Fibroblast of skin of left quadriceps (primary cell): Measurements from ENCODE around the gene KCNE4.
"Not testable (repeated sequence)": the region's sequence is repeated elsewhere in the genome, so short reads cannot be mapped to it uniquely, and the experiment has no call there.

Experiments used
- DNase-seq, 2 experiments: peaks; one replicate each; pipeline ENCODE4 v3.0.0-alpha.2; 2013; ENCODE audit warnings: low read depth in 2 of 2

The KCNE4 gene

DNA sequence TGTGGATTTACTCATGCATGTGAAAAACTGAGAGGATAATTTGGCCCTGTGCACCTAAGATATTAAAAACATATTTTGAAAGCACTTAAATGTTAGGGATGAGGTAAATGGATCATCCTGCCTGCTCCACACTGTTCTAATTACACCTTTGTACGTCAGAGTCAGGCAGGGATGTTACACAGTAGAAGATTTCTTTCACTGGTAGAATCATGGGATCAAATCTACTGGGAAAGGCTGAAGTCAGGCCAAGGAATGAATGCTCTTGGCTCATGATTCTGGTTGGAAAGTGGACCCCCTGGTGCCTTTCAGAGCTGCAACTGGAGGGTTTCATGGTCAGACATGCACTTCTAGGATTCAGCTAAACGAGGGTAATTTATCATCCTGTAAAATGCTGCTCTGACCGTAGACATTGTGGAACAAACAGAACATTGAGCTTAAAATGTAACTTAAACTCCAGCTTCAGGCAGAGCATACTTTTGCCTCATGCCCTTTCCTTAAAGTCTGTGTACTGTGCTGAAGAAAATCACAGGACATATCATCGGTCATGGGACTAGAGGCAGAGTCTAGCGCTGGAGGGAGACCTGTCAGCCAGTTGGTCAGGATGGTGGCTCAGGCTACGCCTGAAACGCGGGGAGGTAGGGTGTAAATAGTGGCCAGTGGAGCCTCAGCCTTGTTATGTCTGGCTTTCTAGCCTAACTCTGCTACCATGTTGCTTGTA, 4.9 kb downstream of the KCNE4 start:
- peak; percentile 76 to 82 for DNase-seq

DNA sequence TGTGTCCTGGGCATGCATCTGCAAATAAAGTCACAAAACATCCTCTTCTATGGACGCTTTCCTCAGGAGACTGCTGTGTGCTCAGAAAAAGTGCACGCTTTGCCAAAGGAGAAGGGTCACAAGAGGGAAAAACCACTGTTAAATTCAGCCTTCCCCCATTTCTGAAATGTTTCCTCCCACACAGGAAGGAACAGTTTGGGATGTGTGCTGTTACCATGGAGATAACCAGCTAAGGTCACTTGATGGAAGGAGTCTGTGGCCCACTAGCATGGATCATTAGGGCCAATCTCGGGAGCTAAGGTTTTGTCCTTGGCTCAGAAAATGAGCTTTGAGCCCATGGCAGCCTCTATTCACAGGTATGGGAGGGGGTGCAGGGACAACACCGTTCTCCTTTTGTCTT, 5.6 kb downstream of the KCNE4 start:
- no peak for DNase-seq

GRCh38 chr2:223058952-223059716, 7.1 kb downstream of the KCNE4 start:
- DNase-seq, result peak in 1 of 2 experiments; percentile 59

GRCh38 chr2:223060201-223060825, 8.3 kb downstream of the KCNE4 start:
- no peak for DNase-seq

DNA sequence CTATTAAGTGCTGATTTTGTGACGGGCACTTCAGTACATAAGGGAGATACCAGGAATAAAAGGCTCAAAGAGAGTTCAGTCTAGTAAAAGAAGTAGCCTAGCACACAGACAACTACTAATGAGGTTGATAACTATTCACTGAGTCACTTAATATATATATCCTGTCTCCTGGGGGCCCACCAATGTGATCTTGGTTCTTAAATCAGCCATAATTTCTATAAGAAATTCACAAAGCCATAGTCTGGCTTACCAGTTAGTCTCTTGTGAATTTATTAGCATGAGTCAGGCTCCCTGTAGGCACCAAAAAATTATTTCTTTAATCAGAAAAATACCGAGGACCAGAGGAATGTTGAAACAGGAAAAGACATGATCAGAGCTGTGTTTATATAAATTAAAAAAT, 10.4 kb downstream of the KCNE4 start:
- peak; percentile 93 for DNase-seq

GRCh38 chr2:223065107-223065506, 13.1 kb downstream of the KCNE4 start:
- DNase-seq, result no peak

- no peak for DNase-seq
Observed at GRCh38 chr2:223066721-223067120, 14.7 kb downstream of the KCNE4 start.

- no peak for DNase-seq
Observed at GRCh38 chr2:223068071-223068470, 16.1 kb downstream of the KCNE4 start.

GRCh38 chr2:223069465-223069864, 17.5 kb downstream of the KCNE4 start:
- DNase-seq, result no peak

- DNase-seq, result no peak
Observed at GRCh38 chr2:223069988-223070387, 18.0 kb downstream of the KCNE4 start.

DNA sequence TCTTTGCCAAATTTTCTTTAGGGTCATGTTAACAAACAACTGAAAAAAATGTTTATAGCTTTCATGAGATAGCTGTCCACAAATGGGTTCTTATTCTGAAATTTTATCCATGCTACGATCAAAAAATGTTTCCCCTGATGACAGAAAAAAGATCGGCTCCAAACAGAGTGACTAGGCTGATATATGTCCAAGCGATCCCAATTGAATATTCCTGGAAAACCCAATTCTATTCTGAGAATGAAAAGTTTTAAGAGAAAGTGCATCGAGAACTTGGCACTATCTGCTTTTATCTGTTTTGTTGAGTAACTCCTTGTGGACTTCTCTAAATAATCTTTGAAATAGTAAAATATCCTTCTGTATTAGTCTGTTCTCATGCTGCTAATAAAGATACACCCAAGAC, 19.1 kb downstream of the KCNE4 start:
- DNase-seq, result no peak

DNA sequence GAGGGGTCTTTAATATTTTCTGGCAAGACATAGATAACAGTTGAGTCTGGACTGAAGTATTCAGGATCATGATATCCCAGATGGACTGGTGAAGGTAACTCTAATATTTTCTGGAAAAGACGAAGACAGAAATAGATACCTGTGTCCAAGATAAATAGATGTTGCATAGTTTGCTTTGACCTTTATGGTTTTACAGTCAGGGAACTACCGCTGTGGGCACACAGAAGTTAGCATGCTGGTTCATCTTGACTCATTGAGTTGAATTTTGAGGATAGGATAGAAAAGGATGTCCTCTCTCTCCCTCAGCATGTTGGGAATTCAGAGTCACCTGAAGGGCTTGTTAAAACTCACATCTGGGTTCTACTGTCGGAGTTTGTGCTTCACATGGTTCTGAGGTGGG, 20.8 kb downstream of the KCNE4 start:
- DNase-seq, result no peak

- no peak for DNase-seq
Observed at GRCh38 chr2:223075301-223076270, 23.6 kb downstream of the KCNE4 start.

GRCh38 chr2:223076573-223076972, 24.6 kb downstream of the KCNE4 start:
- DNase-seq, result peak; percentile 57 to 68

DNA sequence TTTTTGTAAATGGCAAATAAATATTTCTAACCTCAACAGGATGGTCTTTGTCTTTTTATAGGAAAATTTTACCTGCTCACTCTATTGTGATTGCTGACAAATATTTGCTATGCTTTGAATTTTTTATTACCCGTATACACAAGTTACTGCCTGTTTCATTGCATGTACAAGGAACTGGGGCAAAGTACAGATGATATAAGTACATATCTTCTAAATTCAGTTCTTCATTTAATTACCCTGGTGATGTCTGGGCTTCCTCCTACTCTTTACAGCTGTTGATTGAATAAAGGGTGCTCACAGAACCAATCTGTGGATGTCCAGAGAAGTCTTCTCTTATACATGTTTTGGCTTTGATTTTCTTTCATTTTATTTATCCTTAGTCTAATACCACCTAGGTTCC, 26.5 kb downstream of the KCNE4 start:
- no peak for DNase-seq

DNA sequence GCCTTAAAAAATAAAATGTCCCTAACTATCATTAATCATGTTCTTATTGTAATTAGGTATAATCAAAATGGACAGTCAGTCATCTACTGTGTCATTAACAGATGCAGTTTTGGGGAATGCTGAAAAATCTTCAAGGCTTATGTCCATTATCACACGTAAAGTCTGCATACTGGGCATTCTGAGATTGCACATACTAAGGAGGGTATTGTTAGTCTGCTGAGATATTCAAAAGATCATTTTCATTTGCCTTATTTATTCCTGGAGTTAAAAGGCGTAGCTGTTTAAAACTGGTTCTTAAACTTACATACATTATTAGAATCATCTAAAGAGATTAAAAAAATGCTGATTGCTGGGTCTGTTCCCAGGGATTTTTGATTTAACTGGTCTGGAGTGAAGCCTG, 27.4 kb downstream of the KCNE4 start:
- DNase-seq, result no peak

GRCh38 chr2:223079925-223080324, 27.9 kb downstream of the KCNE4 start:
- DNase-seq, result no peak

DNA sequence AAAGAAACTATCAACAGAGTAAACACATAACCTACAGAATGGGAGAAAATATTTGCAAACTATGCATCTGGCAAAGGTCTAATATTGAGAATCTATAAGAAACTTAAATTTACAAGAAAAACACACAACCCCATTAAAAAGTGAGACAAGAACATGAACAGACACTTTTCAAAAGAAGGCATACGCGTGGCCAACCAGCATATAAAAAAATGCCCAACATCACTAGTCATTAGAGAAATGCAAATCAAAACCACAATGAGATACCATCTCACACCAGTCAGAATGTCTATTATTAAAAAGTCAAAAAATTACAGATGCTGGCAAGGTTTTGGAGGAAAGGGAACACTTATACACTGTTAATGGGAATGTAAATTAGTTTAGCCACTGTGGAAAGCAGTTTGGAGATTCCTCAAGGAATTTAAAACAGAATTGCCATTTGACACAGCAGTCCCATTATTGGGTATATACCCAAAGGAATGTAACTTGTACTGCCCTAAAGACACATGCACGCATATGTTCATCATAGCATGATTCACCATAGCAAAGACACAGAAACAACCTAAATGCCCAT, 28.9 kb downstream of the KCNE4 start:
- not testable (repeated sequence) for DNase-seq

GRCh38 chr2:223081789-223082188, 29.8 kb downstream of the KCNE4 start:
- peak in 1 of 2 experiments; percentile 37 for DNase-seq

DNA sequence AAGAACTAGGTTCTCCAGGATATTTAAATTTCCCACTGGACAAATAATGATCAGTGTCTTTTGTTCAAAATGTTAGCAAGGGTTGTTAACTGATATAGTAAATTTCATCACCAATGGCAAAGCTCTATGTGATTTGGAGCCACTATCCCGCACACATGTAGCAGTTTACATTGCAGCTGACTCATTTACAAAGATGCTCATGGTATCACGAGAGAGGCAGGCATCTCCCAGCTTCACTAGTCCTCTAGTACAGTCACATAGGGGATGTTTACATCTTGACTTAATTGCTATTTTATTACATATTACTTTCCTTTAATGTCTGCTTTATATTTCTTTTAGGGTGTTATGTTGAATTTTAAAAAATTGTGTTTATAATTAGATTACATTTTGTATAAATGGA, 30.7 kb downstream of the KCNE4 start:
- DNase-seq, result no peak

DNA sequence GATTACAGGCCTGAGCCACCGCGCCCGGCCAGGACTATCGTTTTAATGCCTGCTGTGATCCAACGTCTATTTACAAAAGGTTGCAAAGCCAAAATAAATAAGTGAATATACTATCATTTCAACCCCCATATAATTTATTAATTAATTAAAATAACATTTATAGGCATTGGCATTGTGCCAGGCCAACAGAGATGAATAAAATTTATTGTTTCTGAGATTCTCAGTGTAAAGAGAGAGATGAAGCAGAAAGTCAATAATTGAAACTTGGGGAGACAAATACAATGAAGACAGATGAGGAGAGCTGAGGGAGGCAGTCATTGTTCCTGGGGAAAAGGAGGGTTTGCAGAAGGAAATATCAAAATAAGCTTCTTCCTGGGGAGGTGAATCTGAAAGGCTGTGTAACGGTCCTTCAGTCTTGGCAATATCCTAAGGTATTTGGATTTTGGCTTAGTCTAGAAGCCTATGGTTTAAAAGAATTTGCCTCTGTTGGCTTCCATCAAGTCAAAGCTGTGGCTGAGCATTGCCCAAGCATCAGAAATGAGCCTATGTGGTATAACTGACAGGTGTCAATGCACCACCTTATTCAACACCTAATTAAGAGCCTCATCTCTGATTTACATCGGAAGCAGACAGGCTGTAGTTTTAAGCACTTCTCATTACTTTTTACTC, 31.5 kb downstream of the KCNE4 start:
- DNase-seq, result no peak
